ENCODE measurements around the gene EPRS1. TPM values are rescaled to one million over a fixed set of nuclear protein-coding genes. Genes with fewer than 3 reads are reported as not detected.

The EPRS1 gene
- total and polyA plus RNA-seq, 9 of the 15 experiments (the other 6 are each of a cell fraction or from before 2014, with no cell fraction given) = 129 to 291 (median 248) TPM

DNA sequence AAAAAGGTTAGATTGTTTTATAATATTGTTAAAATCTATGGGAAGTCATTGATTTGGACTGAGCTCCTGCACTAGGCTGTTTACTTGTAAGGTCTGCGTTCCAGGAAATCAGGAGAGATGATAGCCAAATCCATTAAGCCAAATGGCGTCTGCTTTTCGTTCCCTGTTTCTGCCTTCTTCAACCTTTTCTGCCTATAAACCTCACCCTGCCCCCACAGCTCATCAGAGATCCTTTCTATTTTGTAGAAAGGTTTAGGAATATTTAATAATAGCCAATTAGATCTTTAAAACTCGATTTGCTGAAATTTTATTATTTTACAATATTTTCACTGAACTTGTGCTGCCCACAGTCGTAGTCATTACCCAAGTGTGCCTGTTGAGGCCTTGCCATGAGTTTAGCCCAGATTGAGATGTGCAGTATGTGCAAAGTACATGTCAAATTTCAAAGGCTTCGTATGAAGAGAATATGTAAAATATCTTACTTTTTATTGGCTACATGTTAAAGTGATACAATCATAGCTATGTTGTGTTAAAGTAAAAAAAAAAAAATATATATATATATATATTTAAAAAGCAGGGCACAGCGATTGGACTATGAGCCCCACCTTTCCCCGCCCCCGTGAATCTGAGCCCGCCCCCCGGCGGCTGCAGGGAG, 47.2 kb upstream of the EPRS1 start (continued):
- TF ChIP-seq, protein P1, sequence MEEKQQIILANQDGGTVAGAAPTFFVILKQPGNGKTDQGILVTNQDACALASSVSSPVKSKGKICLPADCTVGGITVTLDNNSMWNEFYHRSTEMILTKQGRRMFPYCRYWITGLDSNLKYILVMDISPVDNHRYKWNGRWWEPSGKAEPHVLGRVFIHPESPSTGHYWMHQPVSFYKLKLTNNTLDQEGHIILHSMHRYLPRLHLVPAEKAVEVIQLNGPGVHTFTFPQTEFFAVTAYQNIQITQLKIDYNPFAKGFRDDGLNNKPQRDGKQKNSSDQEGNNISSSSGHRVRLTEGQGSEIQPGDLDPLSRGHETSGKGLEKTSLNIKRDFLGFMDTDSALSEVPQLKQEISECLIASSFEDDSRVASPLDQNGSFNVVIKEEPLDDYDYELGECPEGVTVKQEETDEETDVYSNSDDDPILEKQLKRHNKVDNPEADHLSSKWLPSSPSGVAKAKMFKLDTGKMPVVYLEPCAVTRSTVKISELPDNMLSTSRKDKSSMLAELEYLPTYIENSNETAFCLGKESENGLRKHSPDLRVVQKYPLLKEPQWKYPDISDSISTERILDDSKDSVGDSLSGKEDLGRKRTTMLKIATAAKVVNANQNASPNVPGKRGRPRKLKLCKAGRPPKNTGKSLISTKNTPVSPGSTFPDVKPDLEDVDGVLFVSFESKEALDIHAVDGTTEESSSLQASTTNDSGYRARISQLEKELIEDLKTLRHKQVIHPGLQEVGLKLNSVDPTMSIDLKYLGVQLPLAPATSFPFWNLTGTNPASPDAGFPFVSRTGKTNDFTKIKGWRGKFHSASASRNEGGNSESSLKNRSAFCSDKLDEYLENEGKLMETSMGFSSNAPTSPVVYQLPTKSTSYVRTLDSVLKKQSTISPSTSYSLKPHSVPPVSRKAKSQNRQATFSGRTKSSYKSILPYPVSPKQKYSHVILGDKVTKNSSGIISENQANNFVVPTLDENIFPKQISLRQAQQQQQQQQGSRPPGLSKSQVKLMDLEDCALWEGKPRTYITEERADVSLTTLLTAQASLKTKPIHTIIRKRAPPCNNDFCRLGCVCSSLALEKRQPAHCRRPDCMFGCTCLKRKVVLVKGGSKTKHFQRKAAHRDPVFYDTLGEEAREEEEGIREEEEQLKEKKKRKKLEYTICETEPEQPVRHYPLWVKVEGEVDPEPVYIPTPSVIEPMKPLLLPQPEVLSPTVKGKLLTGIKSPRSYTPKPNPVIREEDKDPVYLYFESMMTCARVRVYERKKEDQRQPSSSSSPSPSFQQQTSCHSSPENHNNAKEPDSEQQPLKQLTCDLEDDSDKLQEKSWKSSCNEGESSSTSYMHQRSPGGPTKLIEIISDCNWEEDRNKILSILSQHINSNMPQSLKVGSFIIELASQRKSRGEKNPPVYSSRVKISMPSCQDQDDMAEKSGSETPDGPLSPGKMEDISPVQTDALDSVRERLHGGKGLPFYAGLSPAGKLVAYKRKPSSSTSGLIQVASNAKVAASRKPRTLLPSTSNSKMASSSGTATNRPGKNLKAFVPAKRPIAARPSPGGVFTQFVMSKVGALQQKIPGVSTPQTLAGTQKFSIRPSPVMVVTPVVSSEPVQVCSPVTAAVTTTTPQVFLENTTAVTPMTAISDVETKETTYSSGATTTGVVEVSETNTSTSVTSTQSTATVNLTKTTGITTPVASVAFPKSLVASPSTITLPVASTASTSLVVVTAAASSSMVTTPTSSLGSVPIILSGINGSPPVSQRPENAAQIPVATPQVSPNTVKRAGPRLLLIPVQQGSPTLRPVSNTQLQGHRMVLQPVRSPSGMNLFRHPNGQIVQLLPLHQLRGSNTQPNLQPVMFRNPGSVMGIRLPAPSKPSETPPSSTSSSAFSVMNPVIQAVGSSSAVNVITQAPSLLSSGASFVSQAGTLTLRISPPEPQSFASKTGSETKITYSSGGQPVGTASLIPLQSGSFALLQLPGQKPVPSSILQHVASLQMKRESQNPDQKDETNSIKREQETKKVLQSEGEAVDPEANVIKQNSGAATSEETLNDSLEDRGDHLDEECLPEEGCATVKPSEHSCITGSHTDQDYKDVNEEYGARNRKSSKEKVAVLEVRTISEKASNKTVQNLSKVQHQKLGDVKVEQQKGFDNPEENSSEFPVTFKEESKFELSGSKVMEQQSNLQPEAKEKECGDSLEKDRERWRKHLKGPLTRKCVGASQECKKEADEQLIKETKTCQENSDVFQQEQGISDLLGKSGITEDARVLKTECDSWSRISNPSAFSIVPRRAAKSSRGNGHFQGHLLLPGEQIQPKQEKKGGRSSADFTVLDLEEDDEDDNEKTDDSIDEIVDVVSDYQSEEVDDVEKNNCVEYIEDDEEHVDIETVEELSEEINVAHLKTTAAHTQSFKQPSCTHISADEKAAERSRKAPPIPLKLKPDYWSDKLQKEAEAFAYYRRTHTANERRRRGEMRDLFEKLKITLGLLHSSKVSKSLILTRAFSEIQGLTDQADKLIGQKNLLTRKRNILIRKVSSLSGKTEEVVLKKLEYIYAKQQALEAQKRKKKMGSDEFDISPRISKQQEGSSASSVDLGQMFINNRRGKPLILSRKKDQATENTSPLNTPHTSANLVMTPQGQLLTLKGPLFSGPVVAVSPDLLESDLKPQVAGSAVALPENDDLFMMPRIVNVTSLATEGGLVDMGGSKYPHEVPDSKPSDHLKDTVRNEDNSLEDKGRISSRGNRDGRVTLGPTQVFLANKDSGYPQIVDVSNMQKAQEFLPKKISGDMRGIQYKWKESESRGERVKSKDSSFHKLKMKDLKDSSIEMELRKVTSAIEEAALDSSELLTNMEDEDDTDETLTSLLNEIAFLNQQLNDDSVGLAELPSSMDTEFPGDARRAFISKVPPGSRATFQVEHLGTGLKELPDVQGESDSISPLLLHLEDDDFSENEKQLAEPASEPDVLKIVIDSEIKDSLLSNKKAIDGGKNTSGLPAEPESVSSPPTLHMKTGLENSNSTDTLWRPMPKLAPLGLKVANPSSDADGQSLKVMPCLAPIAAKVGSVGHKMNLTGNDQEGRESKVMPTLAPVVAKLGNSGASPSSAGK (IDR thresholded peaks at IDR 0.05) = peak; percentile 69
- peak in 1 of 3 experiments; percentile 79 for TF ChIP-seq YY1 (IDR thresholded peaks at IDR 0.05; ENCODE audit: borderline replicate concordance in 1 of 3, control insufficient read depth in 1 of 3, extremely low read depth in 1 of 3, insufficient read depth in 3 of 3, insufficient read length in 1 of 3, insufficient replicate concordance in 2 of 3, low read depth in 1 of 3, low read length in 2 of 3)
- peak; percentile 99 for TF ChIP-seq NEUROD1 (IDR thresholded peaks at IDR 0.05; ENCODE audit: borderline replicate concordance, low read depth, low read length, partially characterized antibody)
- TF ChIP-seq FOXJ2 (tag; IDR thresholded peaks at IDR 0.05) = 0 out of 2 replicates have a peak, but pooled peaks have one; percentile 53
- TF ChIP-seq, protein P2, sequence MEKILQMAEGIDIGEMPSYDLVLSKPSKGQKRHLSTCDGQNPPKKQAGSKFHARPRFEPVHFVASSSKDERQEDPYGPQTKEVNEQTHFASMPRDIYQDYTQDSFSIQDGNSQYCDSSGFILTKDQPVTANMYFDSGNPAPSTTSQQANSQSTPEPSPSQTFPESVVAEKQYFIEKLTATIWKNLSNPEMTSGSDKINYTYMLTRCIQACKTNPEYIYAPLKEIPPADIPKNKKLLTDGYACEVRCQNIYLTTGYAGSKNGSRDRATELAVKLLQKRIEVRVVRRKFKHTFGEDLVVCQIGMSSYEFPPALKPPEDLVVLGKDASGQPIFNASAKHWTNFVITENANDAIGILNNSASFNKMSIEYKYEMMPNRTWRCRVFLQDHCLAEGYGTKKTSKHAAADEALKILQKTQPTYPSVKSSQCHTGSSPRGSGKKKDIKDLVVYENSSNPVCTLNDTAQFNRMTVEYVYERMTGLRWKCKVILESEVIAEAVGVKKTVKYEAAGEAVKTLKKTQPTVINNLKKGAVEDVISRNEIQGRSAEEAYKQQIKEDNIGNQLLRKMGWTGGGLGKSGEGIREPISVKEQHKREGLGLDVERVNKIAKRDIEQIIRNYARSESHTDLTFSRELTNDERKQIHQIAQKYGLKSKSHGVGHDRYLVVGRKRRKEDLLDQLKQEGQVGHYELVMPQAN (IDR thresholded peaks at IDR 0.05; ENCODE audit: borderline replicate concordance) = 0 out of 2 replicates have a peak, but pooled peaks have one; percentile 18
- peak; percentile 72 for TF ChIP-seq NFRKB (IDR thresholded peaks at IDR 0.05; ENCODE audit: low read depth)
- 0 out of 2 replicates have a peak, but pooled peaks have one; percentile 51 for TF ChIP-seq ZNF766 (CRISPR knock-in tag; conservative IDR thresholded peaks at IDR 0.05)
- TF ChIP-seq PRMT5 (CRISPR knock-in tag; IDR thresholded peaks at IDR 0.05) = no peak
- TF ChIP-seq CXXC5 (CRISPR knock-in tag; IDR thresholded peaks at IDR 0.05) = peak; percentile 18; the same call in 1 of the 2 replicates
- TF ChIP-seq MED1 (CRISPR knock-in tag; IDR thresholded peaks at IDR 0.05; ENCODE audit: borderline replicate concordance) = no peak
- peak; percentile 17 for TF ChIP-seq NFYB (IDR thresholded peaks at IDR 0.05; ENCODE audit: extremely low read depth, insufficient read length)
